Adrenal gland (tissue), 5 donors: Measurements from ENCODE around the gene THAP2.

ENCODE experiments used
- CTCF ChIP-seq, 6 experiments: fragments of 450-650 bp in 4 of 6; fragments of 200-600 bp in 2 of 6; sonication (generic) in 1 of 6; IDR thresholded peaks; 1 replicate in 5 of 6; 2 replicates in 1 of 6; pipeline versions ENCODE4 v1.5.1 to v1.8.0; 2016 to 2021; ENCODE audit warnings: antibody characterized with exemption in 6 of 6, mild to moderate bottlenecking in 2 of 6, moderate library complexity in 1 of 6
- POLR2A ChIP-seq, 2 donors: fragments of 450-650 bp; IDR thresholded peaks; one replicate each; pipeline ENCODE4 v1.6.1; 2017; ENCODE audit warnings: antibody characterized with exemption in 2 of 2, mild to moderate bottlenecking in 2 of 2, moderate library complexity in 1 of 2
- donor health status: DM: no; HTN: no; CAD: no.

- TF ChIP-seq CTCF (IDR thresholded peaks at IDR 0.05): no peak
- TF ChIP-seq POLR2A (IDR thresholded peaks at IDR 0.05): no peak
Observed at GRCh38 chr12:71671311-71671710, 7.2 kb downstream of the THAP2 start.
